Measurements from ENCODE around the gene PPEF2. TPM values are rescaled to one million over a fixed set of nuclear protein-coding genes. Genes with fewer than 3 reads are reported as not detected.

The PPEF2 gene
- total RNA-seq, 1 experiment from 2014 or later = not detected

DNA sequence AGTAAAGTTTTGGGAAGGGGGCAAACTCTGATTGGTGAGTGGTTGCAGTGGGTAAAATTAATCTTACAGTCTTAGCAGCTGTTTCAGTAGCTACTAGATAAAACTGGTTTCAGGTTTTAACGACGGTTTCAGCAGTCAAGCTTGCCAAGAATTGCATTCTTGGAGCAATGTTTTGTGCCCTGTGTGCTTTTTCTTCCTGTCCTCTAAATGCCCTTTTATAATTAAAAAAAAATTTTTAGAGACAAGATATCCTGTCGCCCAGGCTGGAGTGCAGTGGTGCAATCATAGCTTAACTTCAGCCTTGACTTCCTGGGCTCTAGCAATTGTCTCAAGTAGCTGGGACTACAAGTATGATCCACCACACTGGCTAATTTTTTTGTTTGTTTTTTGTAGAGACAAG, 6.3 kb upstream of the PPEF2 start:
- WGBS (ENCODE audit: extremely low coverage, insufficient read length, low lambda C conversion rate) = no CpG with 5 or more reads among the region's 3 CpGs
- Histone ChIP-seq H3K23ac (ENCODE audit: insufficient read length, low read depth, low read length) (no peak overlapping the region), H4K20me1 (ENCODE audit: control insufficient read depth, insufficient read depth, insufficient read length) (no peaks in the 10 kb centered on the region), H3K27me3 (ENCODE audit: insufficient read depth, low read length) (no peaks in the 10 kb centered on the region), H3K56ac (ENCODE audit: insufficient read length, low read depth, low read length) (no peak overlapping the region), H2BK12ac (ENCODE audit: insufficient read length, low read depth, low read length) (peak overlapping the region; percentile 59), H3K4ac (ENCODE audit: low read depth, low read length) (no peak overlapping the region), H3K4me1 (ENCODE audit: insufficient read depth, low read length) (no peaks in the 10 kb centered on the region), H4K91ac (ENCODE audit: insufficient read length, low read depth, low read length) (no peak overlapping the region), H3K9ac (ENCODE audit: extremely low read depth, insufficient read length, low read length) (no peak overlapping the region), H3K23me2 (ENCODE audit: insufficient read length, low read depth, low read length, poor library complexity, severe bottlenecking) (no peaks in the 10 kb centered on the region), H2AFZ (ENCODE audit: low read length) (no peak overlapping the region), H3T11ph (ENCODE audit: low read length) (no peak overlapping the region), H4K5ac (ENCODE audit: insufficient read length, low read depth, low read length) (no peak overlapping the region), H4K8ac (replicated peaks; ENCODE audit: insufficient read length, low read depth, low read length) (no peak overlapping the region), H2BK5ac (ENCODE audit: insufficient read length, low read length) (peak overlapping the region; percentile 41), H3K14ac (ENCODE audit: insufficient read depth, low read length) (no peak overlapping the region), H2AK5ac (ENCODE audit: insufficient read length, low read length) (no peak overlapping the region), H3K27ac (ENCODE audit: insufficient read length, low read depth, low read length) (no peak overlapping the region), H3K4me2 (ENCODE audit: insufficient read depth, insufficient read length, low read length) (no peak overlapping the region), H3K9me3 (ENCODE audit: control insufficient read depth, low read depth, low read length) (peaks cover 9% of the 10 kb centered on the region), H3K79me2 (ENCODE audit: insufficient read depth, low read length) (no peaks in the 10 kb centered on the region), H3K18ac (ENCODE audit: insufficient read length, low read depth, low read length) (no peak overlapping the region), H3K79me1 (ENCODE audit: insufficient read depth, low read depth, low read length, poor library complexity, severe bottlenecking) (no peaks in the 10 kb centered on the region), H2BK20ac (ENCODE audit: low read depth, low read length, poor library complexity, severe bottlenecking) (no peak overlapping the region), H2BK120ac (ENCODE audit: low read depth, low read length, poor library complexity, severe bottlenecking) (peak overlapping the region; percentile 91), H2BK15ac (ENCODE audit: low read depth, low read length) (no peak overlapping the region)
- Mint-ChIP-seq H3K27ac (peak overlapping the region in 1 of 3 experiments; percentile 88; a peak in 2 of 7 replicates), H3K36me3 (ENCODE audit: insufficient read depth in 1 of 3, low read depth in 3 of 3) (peaks cover 17 to 36% (median 26%) of the 10 kb centered on the region in 3 experiments), H3K9me3 (peaks cover 33 to 36% of the 10 kb centered on the region in 2 experiments), H3K4me3 (no peak overlapping the region), H3K4me1 (peaks cover 22% of the 10 kb centered on the region in 2 experiments), H3K27me3 (ENCODE audit: low read depth) (no peaks in the 10 kb centered on the region; the same call in 1 of the 2 replicates)
- TF ChIP-seq, protein P1, sequence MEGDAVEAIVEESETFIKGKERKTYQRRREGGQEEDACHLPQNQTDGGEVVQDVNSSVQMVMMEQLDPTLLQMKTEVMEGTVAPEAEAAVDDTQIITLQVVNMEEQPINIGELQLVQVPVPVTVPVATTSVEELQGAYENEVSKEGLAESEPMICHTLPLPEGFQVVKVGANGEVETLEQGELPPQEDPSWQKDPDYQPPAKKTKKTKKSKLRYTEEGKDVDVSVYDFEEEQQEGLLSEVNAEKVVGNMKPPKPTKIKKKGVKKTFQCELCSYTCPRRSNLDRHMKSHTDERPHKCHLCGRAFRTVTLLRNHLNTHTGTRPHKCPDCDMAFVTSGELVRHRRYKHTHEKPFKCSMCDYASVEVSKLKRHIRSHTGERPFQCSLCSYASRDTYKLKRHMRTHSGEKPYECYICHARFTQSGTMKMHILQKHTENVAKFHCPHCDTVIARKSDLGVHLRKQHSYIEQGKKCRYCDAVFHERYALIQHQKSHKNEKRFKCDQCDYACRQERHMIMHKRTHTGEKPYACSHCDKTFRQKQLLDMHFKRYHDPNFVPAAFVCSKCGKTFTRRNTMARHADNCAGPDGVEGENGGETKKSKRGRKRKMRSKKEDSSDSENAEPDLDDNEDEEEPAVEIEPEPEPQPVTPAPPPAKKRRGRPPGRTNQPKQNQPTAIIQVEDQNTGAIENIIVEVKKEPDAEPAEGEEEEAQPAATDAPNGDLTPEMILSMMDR (conservative IDR thresholded peaks at IDR 0.05) = no peak
- no peak for DNase-seq

Data from H9 (cell line).